Measurements from ENCODE around the gene AGR2. TPM values are rescaled to one million over a fixed set of nuclear protein-coding genes. Genes with fewer than 3 reads are reported as not detected.

AGR2 gene
- total RNA-seq, 1 donor from 2014 or later: 25.8 TPM

- no peak for DNase-seq (ENCODE audit: low spot score, unreplicated experiment)
- H3K9me3 Mint-ChIP-seq (ENCODE audit: low read depth): peaks cover 14% of the 10 kb centered on the region
- TF ChIP-seq CTCF (IDR thresholded peaks at IDR 0.05; ENCODE audit: unreplicated experiment): no peak
- H3K4me1 Mint-ChIP-seq (ENCODE audit: low read depth): peaks cover 13% of the 10 kb centered on the region
- peak overlapping the region; percentile 67 for H3K27ac Mint-ChIP-seq
- H3K27me3 Mint-ChIP-seq: no peaks in the 10 kb centered on the region
- H3K4me3 Mint-ChIP-seq (ENCODE audit: low read depth): no peak overlapping the region
- H3K36me3 Mint-ChIP-seq (ENCODE audit: insufficient read depth): peaks cover 27% of the 10 kb centered on the region
Measured at GRCh38 chr7:16762177-16762576, 42.6 kb downstream of the AGR2 start.

- TF ChIP-seq CTCF (IDR thresholded peaks at IDR 0.05; ENCODE audit: unreplicated experiment): no peak
- H3K4me3 Mint-ChIP-seq (ENCODE audit: low read depth): no peak overlapping the region
- H3K36me3 Mint-ChIP-seq (ENCODE audit: insufficient read depth): peaks cover 29% of the 10 kb centered on the region
- no peak for DNase-seq (ENCODE audit: low spot score, unreplicated experiment)
- H3K27ac Mint-ChIP-seq: no peak overlapping the region
- H3K27me3 Mint-ChIP-seq: no peaks in the 10 kb centered on the region
- H3K9me3 Mint-ChIP-seq (ENCODE audit: low read depth): peaks cover 14% of the 10 kb centered on the region
- peaks cover 34% of the 10 kb centered on the region for H3K4me1 Mint-ChIP-seq (ENCODE audit: low read depth)
Measured at GRCh38 chr7:16759840-16760239, 45.0 kb downstream of the AGR2 start.

GRCh38 chr7:16758631-16759611 is 45.9 kb downstream of the AGR2 start:
- H3K4me3 Mint-ChIP-seq (ENCODE audit: low read depth): no peak overlapping the region
- DNase-seq (ENCODE audit: low spot score, unreplicated experiment): no peak
- H3K36me3 Mint-ChIP-seq (ENCODE audit: insufficient read depth): peaks cover 29% of the 10 kb centered on the region
- H3K27me3 Mint-ChIP-seq: no peaks in the 10 kb centered on the region
- H3K9me3 Mint-ChIP-seq (ENCODE audit: low read depth): peaks cover 14% of the 10 kb centered on the region
- H3K4me1 Mint-ChIP-seq (ENCODE audit: low read depth): peaks cover 35% of the 10 kb centered on the region
- H3K27ac Mint-ChIP-seq: no peak overlapping the region
- TF ChIP-seq CTCF (IDR thresholded peaks at IDR 0.05; ENCODE audit: unreplicated experiment): no peak

GRCh38 chr7:16758036-16758435 is 46.8 kb downstream of the AGR2 start:
- TF ChIP-seq CTCF (IDR thresholded peaks at IDR 0.05; ENCODE audit: unreplicated experiment): no peak
- Mint-ChIP-seq H3K4me1 (ENCODE audit: low read depth) (peaks cover 38% of the 10 kb centered on the region), H3K27ac (no peak overlapping the region), H3K27me3 (no peaks in the 10 kb centered on the region), H3K4me3 (ENCODE audit: low read depth) (no peak overlapping the region), H3K36me3 (ENCODE audit: insufficient read depth) (peaks cover 23% of the 10 kb centered on the region), H3K9me3 (ENCODE audit: low read depth) (peaks cover 11% of the 10 kb centered on the region)
- DNase-seq (ENCODE audit: low spot score, unreplicated experiment): no peak

GRCh38 chr7:16755397-16755796 is 49.4 kb downstream of the AGR2 start:
- Mint-ChIP-seq H3K27me3 (no peaks in the 10 kb centered on the region), H3K36me3 (ENCODE audit: insufficient read depth) (peaks cover 7% of the 10 kb centered on the region), H3K9me3 (ENCODE audit: low read depth) (no peaks in the 10 kb centered on the region), H3K4me1 (ENCODE audit: low read depth) (peaks cover 27% of the 10 kb centered on the region), H3K4me3 (ENCODE audit: low read depth) (peak overlapping the region; percentile 88), H3K27ac (peak overlapping the region; percentile 95)
- no peak for TF ChIP-seq CTCF (IDR thresholded peaks at IDR 0.05; ENCODE audit: unreplicated experiment)
- DNase-seq (ENCODE audit: low spot score, unreplicated experiment): no peak

Measured in progenitor cell of endocrine pancreas (in vitro differentiated cells).